ENCODE measurements around the gene CCDC63. TPM values are rescaled to one million over a fixed set of nuclear protein-coding genes. Genes with fewer than 3 reads are reported as not detected.

The CCDC63 gene
- total and polyA plus RNA-seq, 9 of the 15 experiments (the other 6 are each of a cell fraction or from before 2014, with no cell fraction given): not detected

- H3K9me1 ChIP-seq (ENCODE audit: control insufficient read depth, insufficient read depth, low read length): no peaks in the 10 kb centered on the region
- H3K27ac ChIP-seq (ENCODE audit: extremely low read depth, low read depth, low read length): no peak overlapping the region
- DNase-seq (ENCODE audit: extremely low read depth in 1 of 4, low spot score in 3 of 4) (no peak), ATAC-seq (no peak), FAIRE-seq (no peak)
- peaks cover 0 to 5% of the 10 kb centered on the region in 2 experiments; a peak in 1 of 5 replicates for H3K4me1 ChIP-seq (replicated peaks in 1 of 2; ENCODE audit: control insufficient read depth in 2 of 2, insufficient read depth in 2 of 2, low read length in 2 of 2)
- peaks cover 4 to 43% of the 10 kb centered on the region in 2 experiments; a peak in 3 of 5 replicates for H3K27me3 ChIP-seq (ENCODE audit: control insufficient read depth in 2 of 2, insufficient read depth in 2 of 2, low read length in 2 of 2)
- H3K9me3 ChIP-seq (replicated peaks; ENCODE audit: control insufficient read depth, insufficient read depth, low read depth, low read length): no peaks in the 10 kb centered on the region
- H3K36me3 ChIP-seq (ENCODE audit: control insufficient read depth, insufficient read depth, low read length): no peaks in the 10 kb centered on the region
- H3K79me2 ChIP-seq (ENCODE audit: control insufficient read depth, insufficient read depth, low read length): no peaks in the 10 kb centered on the region
- no peak overlapping the region for H2AFZ ChIP-seq (ENCODE audit: low read depth, low read length)
- POLR2A ChIA-PET: interaction anchor here (1.3 kb wide), 1 partner anchor 20 kb away, joined by 4 read pairs; no protein-coding TSS in a partner anchor
- no peak for TF ChIP-seq ELF2 (CRISPR knock-in tag; IDR thresholded peaks at IDR 0.05)
- TF ChIP-seq U2AF2 (optimal IDR thresholded peaks at IDR 0.05; ENCODE audit: low read depth, low read length): no peak
- no peak for TF ChIP-seq KDM1A (IDR thresholded peaks at IDR 0.05)
- TF ChIP-seq NONO (IDR thresholded peaks at IDR 0.05; ENCODE audit: low read depth in 2 of 2, low read length in 1 of 2): no peak
- TF ChIP-seq E2F8 (IDR thresholded peaks at IDR 0.05; ENCODE audit: low read depth, partially characterized antibody): no peak
- no peak for TF ChIP-seq SAFB (IDR thresholded peaks at IDR 0.05; ENCODE audit: borderline replicate concordance, low read depth, low read length)
- in situ Hi-C loops (cut with MboI) (no loop called here), intact Hi-C loops (cut with micrococcal nuclease) (no loop called here)
- no peaks in the 10 kb centered on the region for H4K20me1 ChIP-seq (replicated peaks; ENCODE audit: control insufficient read depth, insufficient read depth, low read length)
- CTCF ChIA-PET (ENCODE audit: low intra/inter-chr PET ratio): no interaction called here
- 3% methylated on average over 7 of the region's 7 CpGs for WGBS (ENCODE audit: insufficient coverage, low coverage, missing lambda C conversion rate)
- no peak overlapping the region for H3K4me2 ChIP-seq (ENCODE audit: insufficient read depth, low read length)
- no peak overlapping the region for H3K9ac ChIP-seq (ENCODE audit: insufficient read depth in 1 of 2, low read depth in 2 of 2, low read length in 2 of 2)
- no TSS peak for BruUV-seq (replicated peaks)
- no peak overlapping the region for H3K4me3 ChIP-seq
Observed at GRCh38 chr12:110928700-110929099, 81.9 kb downstream of the CCDC63 start.

All from K562 (cell line).